Activated effector memory CD4-positive, alpha-beta T cell treated with anti-CD3 and anti-CD28 coated beads, Interleukin-2, amount 50 U/mL, for 16 hours (primary cell): ENCODE results near the gene HOXA3.

ENCODE experiments used
- DNase-seq: peaks from one replicate; pipeline ENCODE4 v3.0.0-alpha.2; 2020

The HOXA3 gene

DNA sequence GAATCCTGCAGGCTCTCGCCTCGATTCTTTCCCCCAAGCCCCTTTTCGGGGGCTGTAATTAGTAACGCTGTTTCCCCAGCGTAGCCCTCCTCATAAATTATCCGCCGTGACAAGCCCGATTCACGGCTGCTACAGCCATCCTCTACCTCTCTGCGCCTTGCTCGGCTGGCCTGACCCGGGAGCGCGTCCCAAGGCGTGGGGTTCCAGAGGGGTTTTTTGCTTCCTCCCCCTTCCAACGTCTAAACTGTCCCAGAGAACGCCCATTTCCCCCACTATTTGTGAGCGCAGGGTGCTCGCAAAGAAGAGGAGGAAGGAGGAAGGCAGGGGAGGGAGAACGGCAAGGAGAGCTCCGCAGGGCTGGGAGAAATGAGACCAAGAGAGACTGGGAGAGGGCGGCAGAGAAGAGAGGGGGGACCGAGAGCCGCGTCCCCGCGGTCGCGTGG is 9.8 kb downstream of the HOXA3 start:
- no peak for DNase-seq

DNA sequence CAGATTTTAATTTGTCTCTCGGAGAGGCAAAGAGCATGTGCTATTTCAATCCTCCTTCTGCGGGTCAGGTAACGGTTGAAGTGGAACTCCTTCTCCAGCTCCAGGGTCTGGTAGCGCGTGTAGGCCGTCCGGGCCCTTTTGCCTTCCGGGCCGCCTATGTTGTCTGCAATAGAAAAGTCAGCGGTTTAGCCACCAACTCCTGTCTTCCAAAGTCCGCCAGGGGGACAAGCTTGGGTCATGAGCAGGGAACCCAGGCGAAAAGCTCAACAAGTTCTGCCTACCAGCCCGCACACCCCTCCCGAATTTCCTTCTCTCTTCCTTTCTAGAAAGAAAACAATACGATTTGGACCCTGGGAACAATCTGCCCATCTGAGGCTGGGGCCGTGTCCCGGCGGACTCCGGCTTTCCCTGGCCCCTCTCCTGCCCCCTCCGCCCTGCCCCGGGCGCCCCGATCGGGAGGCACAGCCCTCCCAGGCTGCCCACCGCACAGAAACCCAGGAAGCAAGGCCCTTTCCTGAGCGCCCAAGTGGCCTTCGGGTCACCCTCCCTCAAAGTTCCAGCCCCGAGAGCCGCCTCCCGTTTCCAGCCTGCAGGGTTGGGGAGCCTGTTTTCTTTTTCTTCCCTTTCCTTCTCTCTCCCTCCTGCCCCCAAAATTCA is 10.3 kb downstream of the HOXA3 start:
- no peak for DNase-seq

DNA sequence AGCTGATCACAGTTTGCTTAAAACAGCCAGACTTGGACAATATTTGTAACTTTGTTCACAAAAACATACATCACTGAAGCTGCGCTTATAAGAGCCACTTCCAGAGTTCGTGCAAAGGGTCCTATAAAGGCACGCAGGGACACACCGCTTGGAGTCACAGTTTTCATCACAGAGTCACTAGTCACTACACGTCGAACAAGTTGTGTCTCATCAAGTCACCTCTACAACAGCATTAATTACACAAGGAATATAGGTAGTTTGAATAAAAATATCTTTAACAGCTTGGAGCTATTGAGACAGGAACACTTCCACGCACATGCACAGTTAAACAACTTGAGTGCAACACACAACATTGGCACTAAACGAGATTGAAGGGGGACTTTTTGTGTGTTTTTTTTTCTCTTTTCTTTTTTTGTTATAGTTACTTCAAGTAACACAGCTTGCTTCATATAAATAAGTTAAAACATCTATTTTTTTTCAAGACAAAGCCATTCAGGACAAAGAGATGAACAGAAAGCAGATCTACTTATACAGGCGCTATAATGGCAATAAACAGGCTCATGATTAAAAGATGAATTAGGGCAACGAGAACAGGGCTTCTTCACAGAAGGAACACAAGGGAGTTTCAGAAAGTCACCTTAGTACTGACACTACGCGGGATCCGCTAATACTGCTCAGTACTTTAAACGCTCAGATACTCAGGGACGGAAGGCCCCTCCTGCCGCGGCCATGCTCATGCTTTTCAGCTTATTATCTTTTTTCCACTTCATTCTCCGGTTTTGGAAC is 11.1 kb downstream of the HOXA3 start:
- no peak for DNase-seq

DNA sequence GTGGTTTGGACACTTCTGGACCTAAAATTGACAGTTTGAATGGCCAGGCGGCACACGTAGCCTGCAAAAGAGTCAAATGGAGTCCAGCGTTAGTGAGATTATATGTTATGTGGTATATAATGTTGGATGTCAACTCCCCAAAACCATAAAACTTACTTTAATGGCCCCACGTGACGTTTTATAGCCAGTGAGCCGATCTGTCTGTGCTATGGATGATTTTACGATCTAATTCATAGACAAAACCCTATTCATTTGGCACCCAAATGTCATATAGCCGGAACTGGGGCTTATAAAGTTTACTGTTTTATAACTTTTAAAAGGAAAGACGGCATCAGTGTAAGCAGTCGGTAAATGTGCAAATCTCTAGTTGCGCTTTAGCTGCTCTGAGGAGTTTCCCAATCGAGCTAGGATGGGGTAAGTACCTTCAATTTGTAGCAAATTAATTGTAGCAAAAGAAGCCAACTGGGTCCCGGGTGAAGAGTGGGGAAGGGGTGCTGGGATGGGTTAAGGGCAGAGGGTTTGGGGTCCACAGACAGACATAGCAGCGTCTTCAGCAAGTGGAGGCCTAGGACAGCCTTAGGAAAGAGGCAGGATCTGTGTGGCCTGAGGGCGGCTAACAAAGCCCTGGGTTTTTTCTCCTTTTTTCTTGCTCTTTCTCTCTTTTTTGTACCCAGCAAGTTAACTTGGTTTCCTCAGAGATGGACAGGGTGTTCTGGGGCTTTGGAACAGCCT is 12.1 kb downstream of the HOXA3 start:
- DNase-seq, result no peak

DNA sequence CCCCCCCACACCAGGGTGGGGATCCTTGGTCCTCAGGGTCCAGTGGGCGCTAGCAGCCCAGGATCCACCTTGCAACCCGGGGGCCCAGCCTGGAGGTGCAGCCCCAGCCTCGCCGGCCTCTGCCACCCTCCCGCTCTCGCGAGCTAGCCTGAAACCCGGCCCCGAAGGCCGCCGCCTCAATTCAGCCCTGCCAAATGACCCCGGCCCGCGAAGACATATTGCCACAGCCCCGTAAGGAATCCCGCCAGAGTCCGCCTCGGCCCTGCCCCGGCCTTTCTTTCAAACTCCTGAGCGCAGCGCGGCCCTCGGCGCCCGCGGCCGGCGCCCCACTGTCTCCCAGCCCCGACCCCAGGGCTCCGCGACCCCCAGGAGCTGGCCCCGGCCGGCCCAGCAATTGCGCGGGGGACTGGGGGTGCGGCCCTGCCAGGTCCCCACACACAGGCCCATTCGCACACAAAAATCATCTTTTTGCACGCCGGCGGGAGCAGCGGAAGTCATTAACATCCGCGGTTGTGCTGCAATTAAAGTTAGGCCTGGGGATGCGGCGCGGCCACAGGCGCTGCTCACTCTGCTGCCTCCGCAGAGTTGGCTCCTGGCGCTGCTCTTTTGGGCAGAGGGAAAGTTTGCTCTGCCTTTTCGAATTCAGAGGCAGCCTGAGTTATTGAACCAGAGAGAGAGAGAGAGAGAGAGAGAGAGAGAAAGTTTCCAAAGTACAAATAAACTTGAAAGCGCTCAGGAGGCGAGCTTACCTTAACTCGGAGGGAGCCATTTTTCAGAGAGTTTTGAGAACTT is 12.9 kb downstream of the HOXA3 start:
- no peak for DNase-seq

DNA sequence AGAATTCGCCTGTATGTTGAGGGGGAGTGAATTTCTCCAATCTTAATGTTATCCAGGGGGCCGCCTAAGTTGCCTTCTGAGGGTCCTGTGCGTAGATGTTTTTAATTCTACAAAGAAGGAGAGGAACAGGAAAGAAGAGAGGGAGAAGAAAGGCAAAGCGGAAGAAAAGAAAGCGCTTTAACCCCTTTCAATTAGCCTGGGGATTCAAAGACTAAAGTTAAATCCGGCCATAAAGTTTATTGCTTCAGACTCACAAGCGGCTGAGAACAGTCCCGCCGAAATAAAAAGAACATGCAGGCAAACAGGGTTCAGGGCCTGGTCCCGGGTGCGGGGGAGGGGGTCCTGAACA is 13.4 kb downstream of the HOXA3 start:
- DNase-seq, result no peak

DNA sequence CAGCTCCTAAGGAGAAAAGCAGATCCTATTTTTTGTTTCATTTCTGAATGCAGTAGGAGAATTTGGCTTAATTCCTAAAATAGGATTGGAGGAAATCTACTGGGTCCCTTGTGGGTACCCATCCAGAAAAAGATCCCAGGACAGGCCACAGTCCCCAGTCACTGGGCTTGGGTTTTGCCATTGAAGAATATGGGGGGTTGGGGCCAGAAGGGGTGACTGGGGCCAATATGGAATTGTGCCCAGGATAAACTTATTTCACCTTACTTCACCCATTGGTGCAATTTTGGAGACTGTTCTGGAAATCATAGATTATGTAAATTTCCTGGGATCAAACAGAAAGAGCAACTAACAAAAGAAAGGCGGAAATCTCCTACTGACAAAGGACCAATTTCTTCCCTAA is 13.9 kb downstream of the HOXA3 start:
- DNase-seq, result no peak

DNA sequence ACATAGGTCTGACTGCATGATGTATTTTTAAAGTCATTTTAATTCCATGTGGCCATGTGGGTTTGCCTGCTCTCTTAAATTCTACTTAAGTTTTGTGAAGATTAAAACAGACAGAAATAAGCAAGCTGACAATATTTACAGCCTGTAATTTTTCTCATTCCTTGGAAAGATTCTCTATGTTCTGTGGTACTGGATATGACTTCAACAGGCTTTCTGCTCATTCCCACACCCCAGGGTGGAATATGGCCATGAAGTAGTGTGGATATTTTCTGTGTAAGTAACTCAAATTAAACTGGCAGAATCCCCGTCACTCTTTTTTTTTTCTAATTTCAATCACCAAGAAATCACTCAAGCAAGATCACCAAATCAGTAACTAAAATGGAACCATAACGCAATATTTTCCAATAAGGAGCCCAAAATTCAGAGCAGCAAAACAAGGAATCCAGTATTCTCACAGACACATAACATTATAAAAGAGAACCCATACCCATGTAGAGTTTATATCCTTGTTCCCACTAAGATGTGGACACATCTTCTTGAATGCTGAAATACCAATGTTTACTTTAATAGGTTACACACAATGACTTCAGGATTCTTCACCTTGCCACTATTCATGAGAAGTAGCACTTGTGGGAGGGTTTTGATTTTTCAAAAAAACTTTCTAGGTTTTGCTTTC is 14.6 kb downstream of the HOXA3 start:
- DNase-seq, result no peak

DNA sequence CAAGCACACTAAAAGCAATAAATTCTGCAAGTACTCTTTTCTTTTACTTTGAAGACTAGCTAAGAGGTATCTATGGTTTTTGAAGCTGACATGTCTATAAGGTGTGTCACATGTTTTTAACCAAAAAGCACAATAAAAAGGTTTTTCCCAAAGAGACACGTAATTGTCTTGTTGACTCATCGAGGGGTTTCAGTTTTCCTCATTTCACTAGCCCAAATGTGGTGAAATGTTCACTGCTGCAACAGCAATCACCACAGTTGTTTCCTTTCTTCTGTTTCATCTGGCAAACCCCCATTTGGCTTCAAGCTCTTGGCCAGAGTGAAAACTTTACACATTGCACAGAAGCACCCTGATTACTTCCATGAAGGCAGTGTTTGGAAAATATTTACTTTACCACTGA is 18.0 kb downstream of the HOXA3 start:
- no peak for DNase-seq

DNA sequence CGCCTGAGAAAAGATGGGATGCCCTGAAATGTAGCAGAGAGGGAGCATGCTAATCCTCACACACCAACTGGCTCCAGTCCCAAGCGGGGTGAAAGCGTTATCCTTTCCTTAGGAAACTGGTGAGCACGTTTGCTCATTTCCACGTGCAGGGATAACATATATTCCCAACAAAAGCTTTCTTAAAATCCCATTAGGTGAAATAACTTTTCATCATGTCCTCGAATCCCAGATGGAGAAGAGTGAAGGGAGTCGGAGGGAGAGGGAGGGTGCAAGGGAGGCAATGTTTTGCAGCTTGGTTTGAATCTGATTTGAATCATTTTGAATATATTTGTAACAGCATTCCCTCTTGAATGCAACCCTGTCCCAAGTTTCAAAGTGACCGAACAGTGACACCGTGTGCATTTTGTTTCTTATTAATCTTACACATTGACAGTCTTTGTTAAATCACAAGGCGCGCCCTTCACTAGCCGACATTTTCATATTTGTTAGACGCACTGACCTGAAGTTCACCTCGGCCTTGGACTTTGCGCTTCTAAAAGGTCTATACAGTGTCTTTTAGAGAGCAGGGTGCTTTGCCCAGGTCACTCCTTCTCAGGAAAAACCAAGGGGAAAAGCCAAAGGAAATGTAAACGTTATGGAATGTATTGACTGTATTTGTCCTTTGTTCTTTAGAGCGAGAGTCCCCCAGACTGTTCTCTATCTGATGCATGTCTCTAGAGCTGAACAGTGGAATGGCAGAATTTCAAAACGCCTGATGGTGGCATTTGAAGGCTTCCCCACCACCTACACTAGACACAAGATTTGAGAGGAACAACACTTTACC is 18.8 kb downstream of the HOXA3 start:
- DNase-seq, result no peak

DNA sequence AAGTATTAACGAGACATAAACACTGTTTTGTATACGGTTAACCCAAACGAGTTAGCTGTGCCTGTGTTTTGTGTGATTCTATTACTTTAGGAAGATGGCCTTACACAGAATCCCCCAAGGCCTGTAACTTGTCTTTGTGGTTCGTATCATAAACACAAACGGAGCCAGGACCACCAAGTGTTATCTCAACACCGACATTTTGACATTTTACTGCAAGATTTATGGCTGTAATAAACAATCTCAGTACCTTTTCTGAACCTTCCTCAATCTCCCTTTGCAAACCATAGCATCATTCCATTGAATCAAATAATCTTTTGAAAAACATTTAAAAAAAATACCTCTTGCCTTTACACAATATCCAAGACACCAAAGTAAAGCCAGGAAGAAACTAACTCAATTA is 19.4 kb downstream of the HOXA3 start:
- DNase-seq, result no peak

DNA sequence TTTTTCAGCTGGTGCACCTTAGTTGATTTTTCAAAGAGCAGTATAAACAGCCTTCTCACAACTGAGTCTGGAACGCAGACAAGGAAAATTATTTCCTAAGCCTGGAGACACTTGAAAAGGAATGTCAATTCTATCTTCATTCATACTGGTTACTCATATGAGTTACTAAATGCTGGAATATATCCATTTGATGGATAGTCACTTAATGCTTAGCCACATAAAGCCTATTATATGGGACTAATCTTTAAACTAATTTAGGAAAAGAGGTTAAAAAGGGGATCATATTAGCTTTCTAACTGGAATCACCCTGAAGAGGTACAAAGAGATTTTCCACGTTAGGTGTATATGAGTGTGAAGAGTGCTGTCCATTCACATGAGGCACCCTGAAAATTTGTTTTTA is 20.2 kb downstream of the HOXA3 start:
- no peak for DNase-seq

DNA sequence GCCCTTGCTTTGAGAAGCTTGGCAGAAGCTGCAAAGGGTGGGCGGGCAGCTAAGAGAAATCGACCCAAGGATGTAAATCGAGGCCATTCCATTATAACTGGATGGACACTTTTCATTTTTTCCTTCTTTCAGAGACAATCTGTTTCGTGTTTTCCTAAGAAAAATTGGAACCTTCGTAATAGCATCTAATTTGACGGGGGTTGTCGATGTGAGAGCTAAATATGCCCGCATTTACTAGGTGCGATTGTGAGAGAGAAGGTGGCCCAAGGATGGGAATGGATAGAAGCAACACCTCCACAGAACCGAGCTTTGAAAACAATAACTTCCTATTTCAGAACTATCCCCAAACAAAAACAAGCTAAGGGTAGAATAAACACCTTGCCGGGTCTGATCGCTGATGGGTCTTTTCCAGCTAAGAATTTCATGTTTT is 21.0 kb downstream of the HOXA3 start:
- no peak for DNase-seq

DNA sequence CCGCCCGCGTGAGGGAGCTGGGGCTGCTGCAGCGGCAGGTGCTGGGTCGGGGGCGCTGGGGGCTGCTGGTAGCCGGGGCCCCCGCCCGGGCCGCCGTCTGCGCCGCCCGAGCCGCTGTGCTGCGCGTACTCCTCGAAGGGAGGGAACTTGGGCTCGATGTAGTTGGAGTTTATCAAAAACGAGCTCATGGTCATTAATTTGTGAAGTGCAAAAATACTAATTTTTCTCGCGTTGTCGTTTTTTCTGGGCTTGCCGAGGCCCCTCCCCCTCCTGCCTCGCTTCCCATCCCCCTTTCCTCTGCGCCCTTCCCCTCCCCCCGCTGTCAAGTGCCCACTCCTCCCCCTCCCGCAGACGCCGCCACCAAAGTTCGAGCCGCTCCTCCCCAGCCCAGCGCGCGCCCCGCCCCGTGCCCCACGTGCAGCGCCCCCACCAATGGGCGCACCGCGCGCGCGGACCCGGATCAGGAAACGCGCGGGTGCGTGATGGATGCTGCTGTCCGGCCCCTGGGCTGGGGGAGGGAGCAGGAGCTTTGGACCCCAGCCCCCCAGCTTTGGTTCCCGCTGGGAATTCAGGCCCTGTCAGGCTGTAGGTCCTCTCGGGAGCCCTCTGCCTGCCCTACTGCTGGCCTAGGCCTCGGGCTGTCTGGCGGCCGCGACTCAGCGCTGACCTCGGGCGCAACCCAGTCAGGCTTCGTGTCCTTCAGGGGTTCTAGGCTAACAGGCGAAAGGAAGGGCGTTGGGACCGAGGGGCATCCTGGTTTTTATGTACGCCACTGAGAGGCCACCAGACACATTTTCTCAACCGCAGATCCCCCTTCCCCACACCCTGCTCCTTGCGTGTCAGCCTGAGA is 21.6 kb downstream of the HOXA3 start, which contains the start of gene HOXA4:
Gene HOXA4 (minus strand): TSS at position 218 of the 850 bp plus-strand sequence. CDS start 24 bp downstream, at position 194.
- DNase-seq, result peak; percentile 87

DNA sequence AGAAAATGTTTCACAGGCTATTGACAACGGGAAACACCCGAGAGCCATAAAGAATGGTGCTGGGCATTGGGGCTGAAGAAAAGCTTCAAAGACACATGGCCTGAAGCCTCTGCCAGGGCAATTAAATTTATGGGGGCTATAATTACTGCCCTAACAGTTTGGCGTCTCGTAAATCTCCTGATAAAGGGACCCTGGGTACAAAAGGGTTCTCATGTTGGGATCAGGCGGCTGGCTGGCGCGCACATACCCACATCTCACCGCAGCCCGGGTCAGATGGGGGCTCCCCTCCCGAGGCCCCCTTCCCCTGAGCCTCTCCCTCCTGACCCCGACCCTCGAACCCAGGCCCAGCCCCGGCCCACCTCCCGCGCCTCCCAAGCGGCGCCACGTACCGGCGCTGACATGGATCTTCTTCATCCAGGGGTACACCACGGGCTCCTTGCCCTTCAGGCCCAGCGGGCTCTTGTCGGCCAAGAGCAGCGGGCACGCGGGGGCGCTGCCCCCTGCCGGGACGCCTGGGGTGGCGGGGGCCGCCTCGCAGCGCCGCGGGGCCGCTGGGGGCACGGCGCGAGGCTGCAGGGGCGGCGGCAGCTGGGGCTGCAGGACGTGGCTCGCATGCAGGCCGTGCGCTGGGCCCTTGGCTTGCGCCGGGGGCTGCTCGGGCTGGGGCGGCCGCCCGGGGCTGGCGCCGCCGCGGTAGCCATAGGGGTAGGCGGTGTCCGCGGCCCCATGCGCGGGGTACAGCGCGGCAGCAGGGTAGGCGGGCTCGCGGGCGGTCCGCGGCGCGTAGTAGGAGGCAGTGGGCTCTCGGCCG is 22.4 kb downstream of the HOXA3 start:
- peak; percentile 61 for DNase-seq

DNA sequence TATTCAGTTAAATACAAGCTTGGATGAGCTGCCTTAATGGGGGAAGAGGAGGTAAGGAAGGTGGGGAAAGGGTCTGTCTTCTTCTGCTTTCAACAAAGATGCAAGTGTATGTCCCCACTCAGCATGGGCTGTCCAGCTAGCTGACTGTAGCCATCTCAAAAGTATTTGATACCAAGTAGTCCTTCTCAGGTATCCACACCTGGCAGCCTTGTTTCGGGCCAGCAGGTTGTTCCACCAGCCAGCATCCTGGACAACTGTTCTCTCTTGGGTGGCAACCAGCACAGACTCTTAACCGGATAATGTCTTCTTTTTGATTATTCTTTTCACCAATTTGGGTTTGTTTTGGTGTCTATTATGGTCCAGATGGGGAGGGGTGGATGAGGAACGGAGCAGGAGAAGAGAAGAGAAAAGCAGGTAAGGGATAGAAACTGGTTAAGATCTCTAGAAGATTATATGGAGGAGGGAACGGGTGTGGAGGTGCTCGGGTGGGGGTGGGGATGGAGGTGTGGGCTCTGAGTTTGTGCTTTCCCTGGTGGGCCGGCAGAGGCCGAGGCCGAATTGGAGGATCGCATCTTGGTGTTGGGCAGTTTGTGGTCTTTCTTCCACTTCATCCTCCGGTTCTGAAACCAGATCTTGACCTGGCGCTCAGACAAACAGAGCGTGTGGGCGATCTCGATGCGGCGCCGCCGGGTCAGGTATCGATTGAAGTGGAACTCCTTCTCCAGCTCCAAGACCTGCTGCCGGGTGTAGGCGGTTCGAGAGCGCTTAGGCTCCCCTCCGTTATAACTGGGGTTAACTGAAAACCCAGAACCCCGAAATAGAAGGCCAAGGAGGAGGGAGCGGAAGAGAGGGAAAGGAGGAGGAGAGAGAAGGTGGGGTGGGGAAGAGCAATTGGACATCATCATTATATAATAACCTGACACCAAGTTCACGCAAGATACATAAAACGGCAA is 23.3 kb downstream of the HOXA3 start:
- peak; percentile 47 for DNase-seq

DNA sequence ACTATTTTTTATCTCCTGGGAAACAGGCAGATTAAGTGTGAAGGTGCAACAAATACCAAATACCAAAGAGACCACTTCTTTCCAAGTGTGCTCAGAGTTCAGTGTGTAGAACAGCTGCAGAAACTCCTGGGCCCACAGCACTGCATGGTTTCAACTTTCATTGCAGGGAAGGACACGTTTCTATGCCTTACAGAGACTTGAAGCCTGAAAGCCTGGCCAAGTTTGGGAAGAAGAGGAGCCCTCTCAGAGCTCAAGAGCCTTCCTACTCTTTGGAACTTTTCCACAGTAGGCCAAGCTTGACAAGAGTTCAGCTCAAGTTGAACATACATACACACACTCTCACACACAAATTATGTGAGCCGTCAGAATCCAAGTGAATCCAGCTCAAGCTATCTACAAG is 24.3 kb downstream of the HOXA3 start:
- no peak for DNase-seq

DNA sequence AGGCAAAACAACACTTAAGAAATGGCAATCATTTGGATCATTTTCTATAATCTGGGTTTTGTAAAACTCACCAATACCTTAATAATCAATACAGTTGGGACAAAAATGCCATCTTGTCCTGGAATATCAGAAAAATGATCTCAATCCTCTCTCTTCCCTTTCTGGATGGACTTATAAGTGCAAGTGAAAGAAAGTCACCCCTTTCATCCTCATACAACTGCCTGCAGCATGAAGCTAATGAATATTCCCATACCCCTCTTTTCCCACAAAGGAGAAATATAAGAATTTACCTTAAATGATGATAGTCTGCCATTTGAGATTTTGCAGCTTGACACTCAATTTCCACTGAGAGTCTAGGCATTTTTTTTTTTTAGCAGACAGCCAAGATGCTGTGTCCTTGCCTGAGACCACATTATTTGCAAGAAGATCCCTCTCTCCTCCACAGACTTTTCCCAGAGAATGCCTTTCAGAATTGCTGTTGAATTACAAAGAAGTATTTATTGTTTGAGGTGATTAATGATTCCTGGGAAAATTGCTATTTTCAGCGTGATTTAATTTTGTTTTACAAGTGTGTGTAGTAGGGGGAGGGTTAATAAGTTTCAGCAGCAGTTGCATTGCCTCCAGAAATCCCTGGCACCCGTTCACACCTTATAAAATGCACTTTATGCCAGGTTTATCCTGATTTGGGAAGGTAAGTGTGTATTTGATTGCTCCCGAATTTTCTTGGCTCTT is 25.6 kb downstream of the HOXA3 start:
- no peak for DNase-seq
